NCI-H2196 treated with DMSO at 0.1 percent for 48 hours (cell line): Measurements from ENCODE around the gene VAX1.
"Not testable (repeated sequence)": the region's sequence is repeated elsewhere in the genome, so short reads cannot be mapped to it uniquely, and the experiment has no call there.

Experiments
- DNase-seq: peaks from one replicate; lab custom pipeline; 2025; ENCODE audit not compliant: unreplicated experiment; lab: John Stamatoyannopoulos, UW

VAX1 gene

GRCh38 chr10:117084421-117085246 lies 53.4 kb downstream of the VAX1 start:
- DNase-seq, result not testable (repeated sequence)
